ENCODE results near the gene ADAM10. TPM values are rescaled to one million over a fixed set of nuclear protein-coding genes. Genes with fewer than 3 reads are reported as not detected.

Gene ADAM10
- total RNA-seq, 1 donor from 2014 or later, result 125 TPM

GRCh38 chr15:58583171-58583908 is 166.2 kb downstream of the ADAM10 start:
- no peak for TF ChIP-seq CTCF (conservative IDR thresholded peaks at IDR 0.05)
- peaks cover 7% of the 10 kb centered on the region for H3K36me3 Mint-ChIP-seq (ENCODE audit: low read depth)
- H3K4me3 Mint-ChIP-seq, result no peak overlapping the region
- H3K4me1 Mint-ChIP-seq, result peaks cover 4% of the 10 kb centered on the region
- H3K27me3 Mint-ChIP-seq (ENCODE audit: low read depth), result no peaks in the 10 kb centered on the region
- no peak overlapping the region for H3K27ac Mint-ChIP-seq (ENCODE audit: unreplicated experiment)
- DNase-seq (ENCODE audit: low read depth, low spot score), result no peak
- peaks cover 5% of the 10 kb centered on the region for H3K9me3 Mint-ChIP-seq

- TF ChIP-seq CTCF (conservative IDR thresholded peaks at IDR 0.05), result no peak
- Mint-ChIP-seq H3K27me3 (ENCODE audit: low read depth) (no peaks in the 10 kb centered on the region), H3K4me3 (no peak overlapping the region), H3K4me1 (peaks cover 4% of the 10 kb centered on the region), H3K36me3 (ENCODE audit: low read depth) (peaks cover 7% of the 10 kb centered on the region), H3K27ac (ENCODE audit: unreplicated experiment) (no peak overlapping the region), H3K9me3 (peaks cover 8% of the 10 kb centered on the region)
- no peak for DNase-seq (ENCODE audit: low read depth, low spot score)
Measured at GRCh38 chr15:58582160-58582559, 167.3 kb downstream of the ADAM10 start.

- no peak overlapping the region for H3K4me3 Mint-ChIP-seq
- H3K27ac Mint-ChIP-seq (ENCODE audit: unreplicated experiment), result no peak overlapping the region
- H3K36me3 Mint-ChIP-seq (ENCODE audit: low read depth), result peaks cover under 1% of the 10 kb centered on the region
- no peaks in the 10 kb centered on the region for H3K4me1 Mint-ChIP-seq
- DNase-seq (ENCODE audit: low read depth, low spot score), result no peak
- H3K27me3 Mint-ChIP-seq (ENCODE audit: low read depth), result no peaks in the 10 kb centered on the region
- TF ChIP-seq CTCF (conservative IDR thresholded peaks at IDR 0.05), result no peak
- H3K9me3 Mint-ChIP-seq, result peaks cover 3% of the 10 kb centered on the region
Measured at GRCh38 chr15:58576657-58577056, 172.8 kb downstream of the ADAM10 start.

GRCh38 chr15:58575045-58575786 is 174.3 kb downstream of the ADAM10 start:
- DNase-seq (ENCODE audit: low read depth, low spot score), result no peak
- peaks cover 3% of the 10 kb centered on the region for H3K9me3 Mint-ChIP-seq
- no peaks in the 10 kb centered on the region for H3K36me3 Mint-ChIP-seq (ENCODE audit: low read depth)
- TF ChIP-seq CTCF (conservative IDR thresholded peaks at IDR 0.05), result no peak
- no peak overlapping the region for H3K27ac Mint-ChIP-seq (ENCODE audit: unreplicated experiment)
- H3K4me1 Mint-ChIP-seq, result no peaks in the 10 kb centered on the region
- H3K4me3 Mint-ChIP-seq, result no peak overlapping the region
- no peaks in the 10 kb centered on the region for H3K27me3 Mint-ChIP-seq (ENCODE audit: low read depth)

GRCh38 chr15:58574631-58575030 is 174.9 kb downstream of the ADAM10 start:
- no peaks in the 10 kb centered on the region for H3K36me3 Mint-ChIP-seq (ENCODE audit: low read depth)
- no peak for DNase-seq (ENCODE audit: low read depth, low spot score)
- H3K4me3 Mint-ChIP-seq, result no peak overlapping the region
- no peaks in the 10 kb centered on the region for H3K4me1 Mint-ChIP-seq
- H3K27ac Mint-ChIP-seq (ENCODE audit: unreplicated experiment), result no peak overlapping the region
- TF ChIP-seq CTCF (conservative IDR thresholded peaks at IDR 0.05), result no peak
- H3K27me3 Mint-ChIP-seq (ENCODE audit: low read depth), result no peaks in the 10 kb centered on the region
- H3K9me3 Mint-ChIP-seq, result peaks cover 3% of the 10 kb centered on the region

All from neural crest cell (in vitro differentiated cells).